IPS-15b (cell line): ENCODE data around the gene ITPR2.
"Not testable (repeated sequence)": the region's sequence is repeated elsewhere in the genome, so short reads cannot be mapped to it uniquely, and the experiment has no call there.

Source experiments
- H3K27me3 ChIP-seq: one replicate; pipeline ENCODE4 v1.6.1; 2013; ENCODE audit warnings: low read length; ENCODE audit not compliant: control insufficient read depth, insufficient read depth
- H3K36me3 ChIP-seq: one replicate; pipeline ENCODE4 v1.6.1; 2013; ENCODE audit warnings: low read length; ENCODE audit not compliant: control insufficient read depth, insufficient read depth
- H3K4me1 ChIP-seq: one replicate; pipeline ENCODE4 v1.6.1; 2013; ENCODE audit warnings: mild to moderate bottlenecking, low read length; ENCODE audit not compliant: control insufficient read depth, insufficient read depth
- H3K4me3 ChIP-seq: one replicate; pipeline ENCODE4 v1.5.1; 2013; ENCODE audit warnings: low read depth, low read length
- H3K9ac ChIP-seq: one replicate; pipeline ENCODE4 v1.6.1; 2013; ENCODE audit warnings: low read depth, mild to moderate bottlenecking, low read length
- H3K9me3 ChIP-seq: one replicate; pipeline ENCODE4 v1.6.1; 2013; ENCODE audit warnings: mild to moderate bottlenecking, low read length; ENCODE audit not compliant: control insufficient read depth, insufficient read depth

The ITPR2 gene

GRCh38 chr12:26453246-26453645 is 379.7 kb downstream of the ITPR2 start:
- no peaks in the 10 kb centered on the region for H3K36me3 ChIP-seq
- no peaks in the 10 kb centered on the region for H3K27me3 ChIP-seq
- H3K4me1 ChIP-seq = no peaks in the 10 kb centered on the region
- H3K9ac ChIP-seq = no peak overlapping the region
- no peak overlapping the region for H3K4me3 ChIP-seq
- no peaks in the 10 kb centered on the region for H3K9me3 ChIP-seq

GRCh38 chr12:26452511-26452910 is 380.5 kb downstream of the ITPR2 start:
- Histone ChIP-seq H3K36me3 (no peaks in the 10 kb centered on the region), H3K27me3 (no peaks in the 10 kb centered on the region), H3K4me1 (no peaks in the 10 kb centered on the region)

GRCh38 chr12:26451763-26452162 is 381.2 kb downstream of the ITPR2 start:
- Histone ChIP-seq H3K4me1 (no peaks in the 10 kb centered on the region), H3K27me3 (no peaks in the 10 kb centered on the region), H3K9me3 (no peaks in the 10 kb centered on the region), H3K36me3 (no peaks in the 10 kb centered on the region), H3K4me3 (no peak overlapping the region), H3K9ac (no peak overlapping the region)

More at GRCh38 chr12:26452511-26452910, 380.5 kb downstream of the ITPR2 start:
- H3K4me3 ChIP-seq = no peak overlapping the region
- H3K9ac ChIP-seq = no peak overlapping the region
- no peaks in the 10 kb centered on the region for H3K9me3 ChIP-seq

- no peaks in the 10 kb centered on the region for H3K9me3 ChIP-seq
- no peak overlapping the region for H3K9ac ChIP-seq
- no peaks in the 10 kb centered on the region for H3K27me3 ChIP-seq
- no peaks in the 10 kb centered on the region for H3K36me3 ChIP-seq
- no peak overlapping the region for H3K4me3 ChIP-seq
- no peaks in the 10 kb centered on the region for H3K4me1 ChIP-seq
These were observed 387.1 kb downstream of the ITPR2 start for GRCh38 chr12:26445909-26446308.

- Histone ChIP-seq H3K9me3 (no peaks in the 10 kb centered on the region), H3K4me3 (no peak overlapping the region), H3K36me3 (no peaks in the 10 kb centered on the region), H3K27me3 (no peaks in the 10 kb centered on the region), H3K4me1 (no peaks in the 10 kb centered on the region), H3K9ac (no peak overlapping the region)
These were observed 389.7 kb downstream of the ITPR2 start for GRCh38 chr12:26443309-26443708.

GRCh38 chr12:26441434-26441833 is 391.6 kb downstream of the ITPR2 start:
- no peaks in the 10 kb centered on the region for H3K27me3 ChIP-seq
- no peaks in the 10 kb centered on the region for H3K36me3 ChIP-seq
- no peaks in the 10 kb centered on the region for H3K4me1 ChIP-seq
- H3K9ac ChIP-seq = no peak overlapping the region
- no peak overlapping the region for H3K4me3 ChIP-seq
- H3K9me3 ChIP-seq = no peaks in the 10 kb centered on the region

- no peak overlapping the region for H3K4me3 ChIP-seq
- H3K9ac ChIP-seq = no peak overlapping the region
- H3K9me3 ChIP-seq = no peaks in the 10 kb centered on the region
- no peaks in the 10 kb centered on the region for H3K27me3 ChIP-seq
- H3K36me3 ChIP-seq = no peaks in the 10 kb centered on the region
- H3K4me1 ChIP-seq = no peaks in the 10 kb centered on the region
These were observed 398.0 kb downstream of the ITPR2 start for GRCh38 chr12:26435069-26435404.

GRCh38 chr12:26434299-26435068 is 398.5 kb downstream of the ITPR2 start:
- H3K9ac ChIP-seq = no peak overlapping the region
- H3K4me3 ChIP-seq = no peak overlapping the region
- H3K4me1 ChIP-seq = no peaks in the 10 kb centered on the region
- no peaks in the 10 kb centered on the region for H3K9me3 ChIP-seq
- no peaks in the 10 kb centered on the region for H3K27me3 ChIP-seq
- H3K36me3 ChIP-seq = no peaks in the 10 kb centered on the region

- H3K27me3 ChIP-seq, H3K4me3 ChIP-seq, H3K9me3 ChIP-seq, H3K9ac ChIP-seq, H3K36me3 ChIP-seq, H3K4me1 ChIP-seq: not testable (repeated sequence)
These were observed 399.3 kb downstream of the ITPR2 start for GRCh38 chr12:26433701-26434100.

GRCh38 chr12:26431211-26431610 is 401.8 kb downstream of the ITPR2 start:
- Histone ChIP-seq H3K4me1 (no peaks in the 10 kb centered on the region), H3K36me3 (no peaks in the 10 kb centered on the region), H3K27me3 (no peaks in the 10 kb centered on the region), H3K4me3 (no peak overlapping the region), H3K9ac (no peak overlapping the region), H3K9me3 (no peaks in the 10 kb centered on the region)

- H3K27me3 ChIP-seq, H3K9me3 ChIP-seq, H3K36me3 ChIP-seq, H3K4me1 ChIP-seq, H3K4me3 ChIP-seq, H3K9ac ChIP-seq: not testable (repeated sequence)
These were observed 402.4 kb downstream of the ITPR2 start for GRCh38 chr12:26430596-26430995.

GRCh38 chr12:26429070-26429691 is 403.8 kb downstream of the ITPR2 start:
- Histone ChIP-seq H3K27me3 (no peaks in the 10 kb centered on the region), H3K4me1 (no peaks in the 10 kb centered on the region), H3K9me3 (no peaks in the 10 kb centered on the region), H3K36me3 (no peaks in the 10 kb centered on the region), H3K4me3 (no peak overlapping the region), H3K9ac (no peak overlapping the region)
